Panc1 (cell line): ENCODE results near the gene LSM14B.

Experiments used
- POLR2AphosphoS5 ChIP-seq: IDR thresholded peaks from 2 replicates; pipeline ENCODE4 v1.6.1; 2012; ENCODE audit warnings: mild to moderate bottlenecking, low read depth, low read length, moderate library complexity
- SIN3A ChIP-seq: IDR thresholded peaks from 2 replicates; pipeline ENCODE4 v1.6.1; 2012; ENCODE audit warnings: low read depth, mild to moderate bottlenecking, low read length, moderate library complexity, borderline replicate concordance; ENCODE audit not compliant: insufficient read depth
- TCF7L2 ChIP-seq: IDR thresholded peaks from 2 replicates; pipeline ENCODE4 v1.6.1; 2011; ENCODE audit warnings: mild to moderate bottlenecking, low read depth, low read length, inconsistent platforms
- TF ChIP-seq, protein P1 (sequence below), 2 experiments: IDR thresholded peaks; 2 replicates each; pipeline ENCODE4 v1.6.1; 2011 to 2012; ENCODE audit warnings: low read depth in 2 of 2, control low read depth in 1 of 2, low read length in 1 of 2, mild to moderate bottlenecking in 1 of 2, moderate library complexity in 1 of 2; ENCODE audit not compliant: insufficient read depth in 1 of 2
- TF ChIP-seq, protein P2 (sequence below): fragments of 450-650 bp; IDR thresholded peaks from 2 replicates; pipeline ENCODE4 v1.5.1; 2017; ENCODE audit warnings: mild to moderate bottlenecking

DNA sequence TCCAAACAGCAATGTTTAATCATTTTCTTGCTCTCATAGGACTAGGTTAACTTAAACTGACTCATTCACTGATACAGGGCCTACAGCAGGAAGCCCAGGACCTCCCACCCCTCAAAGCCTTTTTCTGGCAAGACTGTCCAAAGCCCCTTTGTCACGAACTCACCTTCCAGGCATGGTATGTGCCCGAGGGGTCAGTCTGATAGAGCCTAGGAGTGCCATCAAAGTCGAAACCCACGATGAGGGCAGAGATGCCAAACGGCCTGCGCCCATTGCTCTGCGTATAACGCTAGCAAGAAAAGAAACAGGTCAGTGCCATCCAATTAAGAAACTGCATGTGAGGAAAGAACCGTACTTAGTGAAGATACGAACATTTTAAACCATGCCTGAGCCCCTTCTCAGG is 16.6 kb downstream of the LSM14B start:
- TF ChIP-seq, protein P1, sequence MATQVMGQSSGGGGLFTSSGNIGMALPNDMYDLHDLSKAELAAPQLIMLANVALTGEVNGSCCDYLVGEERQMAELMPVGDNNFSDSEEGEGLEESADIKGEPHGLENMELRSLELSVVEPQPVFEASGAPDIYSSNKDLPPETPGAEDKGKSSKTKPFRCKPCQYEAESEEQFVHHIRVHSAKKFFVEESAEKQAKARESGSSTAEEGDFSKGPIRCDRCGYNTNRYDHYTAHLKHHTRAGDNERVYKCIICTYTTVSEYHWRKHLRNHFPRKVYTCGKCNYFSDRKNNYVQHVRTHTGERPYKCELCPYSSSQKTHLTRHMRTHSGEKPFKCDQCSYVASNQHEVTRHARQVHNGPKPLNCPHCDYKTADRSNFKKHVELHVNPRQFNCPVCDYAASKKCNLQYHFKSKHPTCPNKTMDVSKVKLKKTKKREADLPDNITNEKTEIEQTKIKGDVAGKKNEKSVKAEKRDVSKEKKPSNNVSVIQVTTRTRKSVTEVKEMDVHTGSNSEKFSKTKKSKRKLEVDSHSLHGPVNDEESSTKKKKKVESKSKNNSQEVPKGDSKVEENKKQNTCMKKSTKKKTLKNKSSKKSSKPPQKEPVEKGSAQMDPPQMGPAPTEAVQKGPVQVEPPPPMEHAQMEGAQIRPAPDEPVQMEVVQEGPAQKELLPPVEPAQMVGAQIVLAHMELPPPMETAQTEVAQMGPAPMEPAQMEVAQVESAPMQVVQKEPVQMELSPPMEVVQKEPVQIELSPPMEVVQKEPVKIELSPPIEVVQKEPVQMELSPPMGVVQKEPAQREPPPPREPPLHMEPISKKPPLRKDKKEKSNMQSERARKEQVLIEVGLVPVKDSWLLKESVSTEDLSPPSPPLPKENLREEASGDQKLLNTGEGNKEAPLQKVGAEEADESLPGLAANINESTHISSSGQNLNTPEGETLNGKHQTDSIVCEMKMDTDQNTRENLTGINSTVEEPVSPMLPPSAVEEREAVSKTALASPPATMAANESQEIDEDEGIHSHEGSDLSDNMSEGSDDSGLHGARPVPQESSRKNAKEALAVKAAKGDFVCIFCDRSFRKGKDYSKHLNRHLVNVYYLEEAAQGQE (IDR thresholded peaks at IDR 0.05; ENCODE audit: insufficient read depth in 1 of 2, low read depth in 2 of 2, low read length in 1 of 2): no peak
- TF ChIP-seq, protein P2, sequence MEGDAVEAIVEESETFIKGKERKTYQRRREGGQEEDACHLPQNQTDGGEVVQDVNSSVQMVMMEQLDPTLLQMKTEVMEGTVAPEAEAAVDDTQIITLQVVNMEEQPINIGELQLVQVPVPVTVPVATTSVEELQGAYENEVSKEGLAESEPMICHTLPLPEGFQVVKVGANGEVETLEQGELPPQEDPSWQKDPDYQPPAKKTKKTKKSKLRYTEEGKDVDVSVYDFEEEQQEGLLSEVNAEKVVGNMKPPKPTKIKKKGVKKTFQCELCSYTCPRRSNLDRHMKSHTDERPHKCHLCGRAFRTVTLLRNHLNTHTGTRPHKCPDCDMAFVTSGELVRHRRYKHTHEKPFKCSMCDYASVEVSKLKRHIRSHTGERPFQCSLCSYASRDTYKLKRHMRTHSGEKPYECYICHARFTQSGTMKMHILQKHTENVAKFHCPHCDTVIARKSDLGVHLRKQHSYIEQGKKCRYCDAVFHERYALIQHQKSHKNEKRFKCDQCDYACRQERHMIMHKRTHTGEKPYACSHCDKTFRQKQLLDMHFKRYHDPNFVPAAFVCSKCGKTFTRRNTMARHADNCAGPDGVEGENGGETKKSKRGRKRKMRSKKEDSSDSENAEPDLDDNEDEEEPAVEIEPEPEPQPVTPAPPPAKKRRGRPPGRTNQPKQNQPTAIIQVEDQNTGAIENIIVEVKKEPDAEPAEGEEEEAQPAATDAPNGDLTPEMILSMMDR: no peak
- TF ChIP-seq POLR2AphosphoS5: no peak
- TF ChIP-seq SIN3A: no peak
- no peak for TF ChIP-seq TCF7L2
